Activated B cell treated with CpG ODN at 0.5 μM for 24 hours (primary cell): ENCODE results near the gene SAC3D1. TPM values are rescaled to one million over a fixed set of nuclear protein-coding genes. Genes with fewer than 3 reads are reported as not detected.

Experiments used
- ATAC-seq: fragments of 200-7000 bp; cut with Tn5 transposase; one replicate; pipeline ENCODE4 v1.10.0; 2021; ENCODE audit warnings: low read depth, mild to moderate bottlenecking, moderate library complexity
- CTCF ChIA-PET: fragments of 350-600 bp; sonication (Branson Sonifier 250); formaldehyde crosslinking; loops from one replicate; lab custom pipeline; 2021; ENCODE audit warnings: antibody characterized with exemption; lab: Charles Lee
- POLR2A ChIA-PET: fragments of 350-600 bp; sonication (Branson Sonifier 250); formaldehyde crosslinking; loops from one replicate; lab custom pipeline; 2021; ENCODE audit warnings: antibody characterized with exemption; lab: Charles Lee
- DNase-seq: peaks from one replicate; pipeline ENCODE4 v3.0.0; 2022
- H3K27ac Mint-ChIP-seq: one replicate; pipeline ENCODE4 v1.8.0; 2020; ENCODE audit warnings: mixed read lengths
- H3K27me3 Mint-ChIP-seq: one replicate; pipeline ENCODE4 v1.8.0; 2021; ENCODE audit warnings: mixed read lengths
- H3K36me3 Mint-ChIP-seq: one replicate; pipeline ENCODE4 v1.8.0; 2021; ENCODE audit warnings: low read depth, mixed read lengths
- H3K4me1 Mint-ChIP-seq: one replicate; pipeline ENCODE4 v1.8.0; 2021; ENCODE audit warnings: mixed read lengths
- H3K4me3 Mint-ChIP-seq: one replicate; pipeline ENCODE4 v1.8.0; 2020; ENCODE audit warnings: mild to moderate bottlenecking, mixed read lengths
- H3K9me3 Mint-ChIP-seq: one replicate; pipeline ENCODE4 v1.8.0; 2020; ENCODE audit warnings: mixed read lengths
- intact Hi-C: fragments of 100-400 bp; cut with micrococcal nuclease; formaldehyde crosslinking; loops from one replicate; pipeline ENCODE4 v1.15.1; 2024
- total RNA-seq: library from RNA; stranded (reverse); gene quantifications from 2 replicates; pipeline ENCODE4 v1.2.3, GENCODE V29; 2022
- TF ChIP-seq, protein P1 (sequence below): fragments of 200-600 bp; IDR thresholded peaks from one replicate; pipeline ENCODE4 v1.8.0; 2022; ENCODE audit warnings: antibody characterized with exemption, mild to moderate bottlenecking

SAC3D1 gene
- total RNA-seq, 1 donor from 2014 or later: 3.8 TPM

DNA sequence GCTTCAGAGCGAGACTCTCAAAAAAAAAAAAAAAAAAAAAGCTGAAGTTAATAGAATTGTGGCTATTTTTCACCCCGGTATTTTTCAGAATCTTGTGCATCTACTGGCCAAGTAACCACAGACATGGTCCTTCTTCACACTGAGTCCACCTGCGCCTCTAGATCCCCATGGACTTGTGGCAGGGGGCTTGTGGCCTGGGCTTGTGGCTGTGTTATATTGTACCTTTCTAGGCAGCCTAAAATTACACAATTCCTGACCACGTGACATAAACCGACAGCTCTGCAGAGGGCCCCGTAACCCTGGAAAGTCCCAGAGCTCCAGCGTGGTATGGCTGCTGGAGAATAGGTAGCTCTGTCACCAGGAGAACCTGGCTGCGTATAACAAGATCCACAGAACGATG is 28.2 kb downstream of the SAC3D1 start:
- intact Hi-C loops: no loop called here
- TF ChIP-seq, protein P1, sequence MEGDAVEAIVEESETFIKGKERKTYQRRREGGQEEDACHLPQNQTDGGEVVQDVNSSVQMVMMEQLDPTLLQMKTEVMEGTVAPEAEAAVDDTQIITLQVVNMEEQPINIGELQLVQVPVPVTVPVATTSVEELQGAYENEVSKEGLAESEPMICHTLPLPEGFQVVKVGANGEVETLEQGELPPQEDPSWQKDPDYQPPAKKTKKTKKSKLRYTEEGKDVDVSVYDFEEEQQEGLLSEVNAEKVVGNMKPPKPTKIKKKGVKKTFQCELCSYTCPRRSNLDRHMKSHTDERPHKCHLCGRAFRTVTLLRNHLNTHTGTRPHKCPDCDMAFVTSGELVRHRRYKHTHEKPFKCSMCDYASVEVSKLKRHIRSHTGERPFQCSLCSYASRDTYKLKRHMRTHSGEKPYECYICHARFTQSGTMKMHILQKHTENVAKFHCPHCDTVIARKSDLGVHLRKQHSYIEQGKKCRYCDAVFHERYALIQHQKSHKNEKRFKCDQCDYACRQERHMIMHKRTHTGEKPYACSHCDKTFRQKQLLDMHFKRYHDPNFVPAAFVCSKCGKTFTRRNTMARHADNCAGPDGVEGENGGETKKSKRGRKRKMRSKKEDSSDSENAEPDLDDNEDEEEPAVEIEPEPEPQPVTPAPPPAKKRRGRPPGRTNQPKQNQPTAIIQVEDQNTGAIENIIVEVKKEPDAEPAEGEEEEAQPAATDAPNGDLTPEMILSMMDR: no peak
- H3K4me3 Mint-ChIP-seq: no peak overlapping the region
- H3K27ac Mint-ChIP-seq: no peak overlapping the region
- peaks cover 4% of the 10 kb centered on the region for H3K4me1 Mint-ChIP-seq
- H3K36me3 Mint-ChIP-seq: no peaks in the 10 kb centered on the region
- CTCF ChIA-PET: no interaction called here
- no peaks in the 10 kb centered on the region for H3K9me3 Mint-ChIP-seq
- POLR2A ChIA-PET: no interaction called here
- H3K27me3 Mint-ChIP-seq: no peaks in the 10 kb centered on the region
- no peak for ATAC-seq
- no peak for DNase-seq

DNA sequence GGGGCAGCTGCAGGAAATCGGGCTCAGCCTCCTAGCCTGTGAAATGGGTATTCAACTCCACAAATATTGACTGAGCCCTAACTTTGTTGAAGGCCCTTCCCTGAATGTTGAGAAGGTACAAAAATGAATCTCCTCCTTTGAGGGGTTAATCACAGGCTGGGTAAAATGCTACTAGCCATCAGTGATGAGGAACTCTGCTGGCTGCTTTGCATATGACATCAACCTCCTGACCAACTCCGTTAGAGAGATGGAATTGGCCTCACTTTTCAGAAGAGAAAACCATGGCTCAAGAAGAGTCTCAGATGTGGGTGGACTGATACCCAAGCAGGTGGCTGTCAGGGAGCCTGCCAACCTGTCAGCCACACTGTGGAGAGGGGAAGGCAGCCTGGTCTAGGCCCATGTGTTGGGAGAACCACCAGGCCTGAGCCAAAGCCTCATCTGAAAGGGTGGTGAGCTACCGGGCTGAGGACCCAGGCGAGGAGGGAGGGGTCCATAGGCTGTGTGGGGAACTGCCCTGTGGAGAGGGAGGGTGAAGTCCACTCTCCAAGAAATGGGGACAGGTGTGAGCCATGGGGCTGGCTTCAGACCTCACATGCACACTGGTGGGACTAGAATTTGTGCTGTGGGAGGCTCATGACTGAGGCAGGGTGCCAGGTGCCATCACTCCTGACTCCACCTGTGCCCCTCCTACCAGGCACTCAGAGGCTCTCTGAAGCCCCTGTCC is 31.1 kb downstream of the SAC3D1 start:
- no peak overlapping the region for H3K4me3 Mint-ChIP-seq
- no peaks in the 10 kb centered on the region for H3K9me3 Mint-ChIP-seq
- H3K36me3 Mint-ChIP-seq: no peaks in the 10 kb centered on the region
- TF ChIP-seq, protein P1: no peak
- ChIA-PET POLR2A (interaction anchor here (0.6 to 0.7 kb wide), 2 partner anchors 114 to 242 kb away, joined by 4 to 10 read pairs; partner anchors contain the start of gene CDC42EP2), CTCF (no interaction called here)
- no peak overlapping the region for H3K27ac Mint-ChIP-seq
- intact Hi-C loops: no loop called here
- ATAC-seq: no peak
- no peaks in the 10 kb centered on the region for H3K27me3 Mint-ChIP-seq
- peaks cover 4% of the 10 kb centered on the region for H3K4me1 Mint-ChIP-seq
- DNase-seq: no peak

DNA sequence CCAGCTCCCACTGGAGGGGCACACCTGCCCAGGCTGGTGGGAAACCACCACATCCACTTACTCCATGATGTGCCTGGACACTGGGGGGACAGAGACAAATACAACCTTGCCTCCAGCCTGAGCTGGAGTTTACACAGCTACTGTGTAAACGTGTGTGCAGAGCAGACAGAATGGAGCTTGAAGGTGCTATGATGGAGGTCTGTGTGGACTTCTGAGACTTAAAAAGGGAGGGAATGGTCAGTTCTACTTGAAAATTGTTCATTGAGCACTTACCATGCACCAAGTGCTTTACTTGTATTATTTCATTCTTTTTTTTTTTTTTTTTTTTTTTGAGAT is 31.6 kb downstream of the SAC3D1 start:
- TF ChIP-seq, protein P1: no peak
- DNase-seq (no peak), ATAC-seq (no peak)
- POLR2A ChIA-PET: interaction anchor here (0.7 kb wide), 1 partner anchor 115 kb away, joined by 10 read pairs; no protein-coding TSS in a partner anchor
- peaks cover 4% of the 10 kb centered on the region for H3K4me1 Mint-ChIP-seq
- no peak overlapping the region for H3K4me3 Mint-ChIP-seq
- H3K27ac Mint-ChIP-seq: no peak overlapping the region
- H3K36me3 Mint-ChIP-seq: no peaks in the 10 kb centered on the region
- H3K27me3 Mint-ChIP-seq: no peaks in the 10 kb centered on the region
- CTCF ChIA-PET: no interaction called here
- H3K9me3 Mint-ChIP-seq: no peaks in the 10 kb centered on the region
- intact Hi-C loops: no loop called here

DNA sequence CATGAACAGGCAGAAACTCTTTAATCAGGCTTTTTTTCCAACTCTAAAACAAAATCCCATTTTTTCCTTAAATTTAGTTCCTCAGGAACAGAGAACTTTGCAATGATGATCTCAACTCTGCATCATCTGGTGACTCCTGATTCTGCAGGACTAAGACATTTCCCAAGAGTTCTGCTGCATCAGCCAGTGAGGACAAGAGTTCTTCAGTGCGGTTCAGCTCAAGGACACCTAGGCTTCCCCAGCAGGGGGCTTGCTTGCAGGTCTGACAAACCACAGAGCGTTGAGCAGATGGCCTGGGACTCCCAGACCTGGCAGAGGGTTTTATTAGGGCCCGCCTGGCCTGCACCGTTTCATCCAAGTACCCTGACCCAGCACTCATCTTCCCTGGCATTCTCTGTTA is 36.4 kb downstream of the SAC3D1 start:
- no peak overlapping the region for H3K27ac Mint-ChIP-seq

DNA sequence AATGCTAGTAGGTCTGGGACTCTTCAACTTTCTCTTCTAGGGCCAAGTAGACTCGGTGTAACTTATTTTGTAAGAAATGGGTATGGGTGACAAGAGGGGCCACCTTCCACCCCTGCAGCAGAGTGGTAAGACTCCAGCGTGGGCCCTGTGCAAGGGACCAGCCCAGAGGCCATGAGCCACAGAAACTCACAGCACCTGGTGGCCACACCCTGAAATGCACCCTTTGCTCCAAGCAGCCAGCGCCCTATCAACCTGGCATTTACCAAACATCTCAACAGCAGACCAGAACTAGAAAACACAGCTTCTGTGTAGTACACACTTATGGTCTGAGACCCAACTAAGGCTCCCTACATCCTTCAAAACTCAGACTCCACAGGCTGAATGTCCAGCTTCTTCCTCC is 37.1 kb downstream of the SAC3D1 start:
- TF ChIP-seq, protein P1: no peak
- ChIA-PET POLR2A (interaction anchor here (0.6 to 1.0 kb wide), 3 partner anchors 15 to 39 kb away, joined by 3 to 7 read pairs (median 5); partner anchors contain the start of genes VPS51 and ZNHIT2), CTCF (interaction anchor here (1.4 to 1.9 kb wide), 2 partner anchors 64 to 230 kb away, joined by 3 to 6 read pairs; partner anchors contain the start of gene ARL2)
- intact Hi-C loops: loop anchor here (1.0 kb wide), 3 partner anchors 51 to 231 kb away; partner anchors contain the start of gene SNX15
- peak; percentile 99 for ATAC-seq
- Mint-ChIP-seq H3K27ac (peak overlapping the region; percentile 41), H3K4me1 (peaks cover 10% of the 10 kb centered on the region), H3K27me3 (no peaks in the 10 kb centered on the region), H3K36me3 (no peaks in the 10 kb centered on the region), H3K4me3 (no peak overlapping the region), H3K9me3 (no peaks in the 10 kb centered on the region)
- DNase-seq: peak; percentile 51

More for the DNA sequence above, 36.4 kb downstream of the SAC3D1 start:
- Mint-ChIP-seq H3K4me1 (peaks cover 10% of the 10 kb centered on the region), H3K36me3 (no peaks in the 10 kb centered on the region), H3K9me3 (no peaks in the 10 kb centered on the region), H3K4me3 (no peak overlapping the region), H3K27me3 (no peaks in the 10 kb centered on the region)
- ChIA-PET POLR2A (interaction anchor here (0.6 kb wide), 1 partner anchor 67 kb away, joined by 7 read pairs; no protein-coding TSS in a partner anchor), CTCF (interaction anchor here (1.4 to 1.9 kb wide), 3 partner anchors 33 to 229 kb away, joined by 3 to 7 read pairs (median 6); partner anchors contain the start of gene ARL2)
- no peak for ATAC-seq
- DNase-seq: no peak
- intact Hi-C loops: no loop called here
- TF ChIP-seq, protein P1: no peak
